Liver (tissue), 3 donors: ENCODE measurements around the gene MCM9.

Source experiments
- ATF3 ChIP-seq: IDR thresholded peaks from 2 replicates; pipeline ENCODE4 v1.6.1; 2016; ENCODE audit warnings: antibody characterized with exemption
- FOXA1 ChIP-seq: IDR thresholded peaks from 2 replicates; pipeline ENCODE4 v1.6.1; 2016; ENCODE audit warnings: antibody characterized with exemption
- GABPA ChIP-seq, 2 donors: IDR thresholded peaks in 1 of 2; conservative IDR thresholded peaks in 1 of 2; 2 replicates each; pipeline ENCODE4 v1.6.1; 2016; ENCODE audit warnings: antibody characterized with exemption in 2 of 2, mild to moderate bottlenecking in 1 of 2, moderate library complexity in 1 of 2
- NR2F2 ChIP-seq: IDR thresholded peaks from 2 replicates; pipeline ENCODE4 v1.6.1; 2016; ENCODE audit warnings: antibody characterized with exemption
- RAD21 ChIP-seq, 2 donors: IDR thresholded peaks; 2 replicates each; pipeline ENCODE4 v1.6.1; 2016; ENCODE audit warnings: antibody characterized with exemption in 2 of 2, mild to moderate bottlenecking in 2 of 2
- RXRA ChIP-seq, 2 donors: IDR thresholded peaks; 2 replicates each; pipeline ENCODE4 v1.6.1; 2017 to 2018; ENCODE audit warnings: antibody characterized with exemption in 2 of 2, mild to moderate bottlenecking in 1 of 2
- TAF1 ChIP-seq: conservative IDR thresholded peaks from 2 replicates; pipeline ENCODE4 v1.6.1; 2016; ENCODE audit warnings: antibody characterized with exemption, mild to moderate bottlenecking
- YY1 ChIP-seq: IDR thresholded peaks from 2 replicates; pipeline ENCODE4 v1.6.1; 2016; ENCODE audit warnings: antibody characterized with exemption, mild to moderate bottlenecking
- TF ChIP-seq, protein P1 (sequence below): fragments of 150-350 bp; IDR thresholded peaks from 2 replicates; pipeline ENCODE4 v1.5.1; 2017; ENCODE audit warnings: improper control_type of control experiment, low read depth, low read length; ENCODE audit not compliant: missing input control
- TF ChIP-seq, protein P2 (sequence below): IDR thresholded peaks from 2 replicates; pipeline ENCODE4 v1.6.1; 2016; ENCODE audit warnings: antibody characterized with exemption, mild to moderate bottlenecking
- TF ChIP-seq, protein P3 (sequence below): IDR thresholded peaks from 2 replicates; pipeline ENCODE4 v1.6.1; 2016; ENCODE audit warnings: antibody characterized with exemption
- TF ChIP-seq, protein P4 (sequence below): IDR thresholded peaks from 2 replicates; pipeline ENCODE4 v1.6.1; 2016; ENCODE audit warnings: antibody characterized with exemption
- donor health status: healthy.
- donor health status: healthy.

DNA sequence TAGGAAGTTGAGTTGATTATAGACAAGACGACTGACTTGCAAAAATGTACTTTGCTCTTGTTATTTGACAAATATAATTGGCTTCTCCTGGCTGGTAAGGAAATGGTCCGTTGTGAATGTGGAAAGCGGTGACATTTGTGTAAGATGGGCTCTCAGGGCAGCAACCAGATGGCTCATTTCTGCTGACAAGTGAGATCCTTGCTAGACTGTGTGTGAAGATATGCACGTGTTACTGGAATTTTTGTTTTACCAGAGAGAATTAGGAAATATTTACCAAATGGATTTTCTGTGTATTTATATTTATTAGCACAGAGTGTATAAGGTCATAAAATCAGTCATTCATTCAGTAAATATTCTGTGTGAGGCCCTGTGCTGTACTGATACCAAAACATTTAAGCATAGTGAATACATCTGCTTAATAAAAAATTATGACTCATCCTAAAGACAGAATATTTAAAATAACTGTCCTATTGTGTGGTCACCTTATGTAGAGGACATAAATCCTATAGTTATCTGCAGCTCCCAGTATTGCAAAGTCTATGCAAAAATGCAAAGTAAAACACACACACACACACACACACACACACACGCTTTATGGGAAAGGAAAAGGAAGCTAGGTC lies 150.9 kb downstream of the MCM9 start:
- TF ChIP-seq, protein P1, sequence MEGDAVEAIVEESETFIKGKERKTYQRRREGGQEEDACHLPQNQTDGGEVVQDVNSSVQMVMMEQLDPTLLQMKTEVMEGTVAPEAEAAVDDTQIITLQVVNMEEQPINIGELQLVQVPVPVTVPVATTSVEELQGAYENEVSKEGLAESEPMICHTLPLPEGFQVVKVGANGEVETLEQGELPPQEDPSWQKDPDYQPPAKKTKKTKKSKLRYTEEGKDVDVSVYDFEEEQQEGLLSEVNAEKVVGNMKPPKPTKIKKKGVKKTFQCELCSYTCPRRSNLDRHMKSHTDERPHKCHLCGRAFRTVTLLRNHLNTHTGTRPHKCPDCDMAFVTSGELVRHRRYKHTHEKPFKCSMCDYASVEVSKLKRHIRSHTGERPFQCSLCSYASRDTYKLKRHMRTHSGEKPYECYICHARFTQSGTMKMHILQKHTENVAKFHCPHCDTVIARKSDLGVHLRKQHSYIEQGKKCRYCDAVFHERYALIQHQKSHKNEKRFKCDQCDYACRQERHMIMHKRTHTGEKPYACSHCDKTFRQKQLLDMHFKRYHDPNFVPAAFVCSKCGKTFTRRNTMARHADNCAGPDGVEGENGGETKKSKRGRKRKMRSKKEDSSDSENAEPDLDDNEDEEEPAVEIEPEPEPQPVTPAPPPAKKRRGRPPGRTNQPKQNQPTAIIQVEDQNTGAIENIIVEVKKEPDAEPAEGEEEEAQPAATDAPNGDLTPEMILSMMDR, result no peak
- TF ChIP-seq RAD21 (IDR thresholded peaks at IDR 0.05) (no peak), YY1 (no peak), FOXA1 (no peak), TAF1 (no peak), GABPA (IDR thresholded peaks at IDR 0.05 in 1 of 2, conservative IDR thresholded peaks at IDR 0.05 in 1 of 2) (no peak), NR2F2 (no peak), ATF3 (no peak), RXRA (IDR thresholded peaks at IDR 0.05) (no peak)
- TF ChIP-seq, protein P2, sequence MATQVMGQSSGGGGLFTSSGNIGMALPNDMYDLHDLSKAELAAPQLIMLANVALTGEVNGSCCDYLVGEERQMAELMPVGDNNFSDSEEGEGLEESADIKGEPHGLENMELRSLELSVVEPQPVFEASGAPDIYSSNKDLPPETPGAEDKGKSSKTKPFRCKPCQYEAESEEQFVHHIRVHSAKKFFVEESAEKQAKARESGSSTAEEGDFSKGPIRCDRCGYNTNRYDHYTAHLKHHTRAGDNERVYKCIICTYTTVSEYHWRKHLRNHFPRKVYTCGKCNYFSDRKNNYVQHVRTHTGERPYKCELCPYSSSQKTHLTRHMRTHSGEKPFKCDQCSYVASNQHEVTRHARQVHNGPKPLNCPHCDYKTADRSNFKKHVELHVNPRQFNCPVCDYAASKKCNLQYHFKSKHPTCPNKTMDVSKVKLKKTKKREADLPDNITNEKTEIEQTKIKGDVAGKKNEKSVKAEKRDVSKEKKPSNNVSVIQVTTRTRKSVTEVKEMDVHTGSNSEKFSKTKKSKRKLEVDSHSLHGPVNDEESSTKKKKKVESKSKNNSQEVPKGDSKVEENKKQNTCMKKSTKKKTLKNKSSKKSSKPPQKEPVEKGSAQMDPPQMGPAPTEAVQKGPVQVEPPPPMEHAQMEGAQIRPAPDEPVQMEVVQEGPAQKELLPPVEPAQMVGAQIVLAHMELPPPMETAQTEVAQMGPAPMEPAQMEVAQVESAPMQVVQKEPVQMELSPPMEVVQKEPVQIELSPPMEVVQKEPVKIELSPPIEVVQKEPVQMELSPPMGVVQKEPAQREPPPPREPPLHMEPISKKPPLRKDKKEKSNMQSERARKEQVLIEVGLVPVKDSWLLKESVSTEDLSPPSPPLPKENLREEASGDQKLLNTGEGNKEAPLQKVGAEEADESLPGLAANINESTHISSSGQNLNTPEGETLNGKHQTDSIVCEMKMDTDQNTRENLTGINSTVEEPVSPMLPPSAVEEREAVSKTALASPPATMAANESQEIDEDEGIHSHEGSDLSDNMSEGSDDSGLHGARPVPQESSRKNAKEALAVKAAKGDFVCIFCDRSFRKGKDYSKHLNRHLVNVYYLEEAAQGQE, result no peak
- TF ChIP-seq, protein P3, sequence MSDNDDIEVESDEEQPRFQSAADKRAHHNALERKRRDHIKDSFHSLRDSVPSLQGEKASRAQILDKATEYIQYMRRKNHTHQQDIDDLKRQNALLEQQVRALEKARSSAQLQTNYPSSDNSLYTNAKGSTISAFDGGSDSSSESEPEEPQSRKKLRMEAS, result no peak
- TF ChIP-seq, protein P4, sequence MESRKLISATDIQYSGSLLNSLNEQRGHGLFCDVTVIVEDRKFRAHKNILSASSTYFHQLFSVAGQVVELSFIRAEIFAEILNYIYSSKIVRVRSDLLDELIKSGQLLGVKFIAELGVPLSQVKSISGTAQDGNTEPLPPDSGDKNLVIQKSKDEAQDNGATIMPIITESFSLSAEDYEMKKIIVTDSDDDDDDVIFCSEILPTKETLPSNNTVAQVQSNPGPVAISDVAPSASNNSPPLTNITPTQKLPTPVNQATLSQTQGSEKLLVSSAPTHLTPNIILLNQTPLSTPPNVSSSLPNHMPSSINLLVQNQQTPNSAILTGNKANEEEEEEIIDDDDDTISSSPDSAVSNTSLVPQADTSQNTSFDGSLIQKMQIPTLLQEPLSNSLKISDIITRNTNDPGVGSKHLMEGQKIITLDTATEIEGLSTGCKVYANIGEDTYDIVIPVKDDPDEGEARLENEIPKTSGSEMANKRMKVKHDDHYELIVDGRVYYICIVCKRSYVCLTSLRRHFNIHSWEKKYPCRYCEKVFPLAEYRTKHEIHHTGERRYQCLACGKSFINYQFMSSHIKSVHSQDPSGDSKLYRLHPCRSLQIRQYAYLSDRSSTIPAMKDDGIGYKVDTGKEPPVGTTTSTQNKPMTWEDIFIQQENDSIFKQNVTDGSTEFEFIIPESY, result no peak
